Measurements from ENCODE around the gene GABRG2.

The GABRG2 gene

GRCh38 chr5:162196351-162196750 lies 128.8 kb downstream of the GABRG2 start:
- DNase-seq = no peak

GRCh38 chr5:162202285-162202880 lies 134.8 kb downstream of the GABRG2 start:
- DNase-seq = no peak
